Stomach (tissue), 19 donors: ENCODE measurements around the gene ASNSD1. TPM values are rescaled to one million over a fixed set of nuclear protein-coding genes. Genes with fewer than 3 reads are reported as not detected.

ENCODE experiments used
- DNase-seq, 2 donors: peaks; one replicate each; pipeline versions ENCODE4 v3.0.0 to v3.0.0-alpha.2; 2013 to 2019
- H3K27ac ChIP-seq, 5 donors: fragments of 200-600 bp in 4 of 5; sonication (generic) in 4 of 5; one replicate each; pipeline ENCODE4 v1.5.1; 2013 to 2019; ENCODE audit warnings: mild to moderate bottlenecking in 1 of 5, moderate library complexity in 1 of 5
- H3K27me3 ChIP-seq, 3 donors: fragments of 200-600 bp; sonication (generic); one replicate each; pipeline ENCODE4 v1.5.1; 2017 to 2019; ENCODE audit warnings: mixed run types in 1 of 3
- H3K36me3 ChIP-seq, 4 donors: fragments of 200-600 bp; sonication (generic); 1 replicate in 3 of 4; 2 replicates in 1 of 4; pipeline ENCODE4 v1.5.1; 2016 to 2019
- H3K4me1 ChIP-seq, 4 donors: fragments of 200-600 bp; sonication (generic); one replicate each; pipeline ENCODE4 v1.5.1; 2016 to 2019
- H3K4me3 ChIP-seq, 4 donors: fragments of 200-600 bp; sonication (generic) in 3 of 4; one replicate each; pipeline ENCODE4 v1.5.1; 2016 to 2019; ENCODE audit warnings: mild to moderate bottlenecking in 1 of 4
- H3K9me3 ChIP-seq, 4 donors: fragments of 200-600 bp; sonication (generic); one replicate each; pipeline ENCODE4 v1.5.1; 2016 to 2019
- EP300 ChIP-seq: sonication (generic); formaldehyde crosslinking; IDR thresholded peaks from one replicate; pipeline ENCODE4 v1.6.1; 2017; ENCODE audit warnings: antibody characterized with exemption
- POLR2A ChIP-seq, 4 donors: fragments of 450-650 bp; IDR thresholded peaks; one replicate each; pipeline ENCODE4 v1.6.1; 2016; ENCODE audit warnings: antibody characterized with exemption in 4 of 4, control low read depth in 2 of 4, mild to moderate bottlenecking in 1 of 4, moderate library complexity in 1 of 4
- POLR2AphosphoS5 ChIP-seq, 3 donors: sonication (generic); formaldehyde crosslinking; IDR thresholded peaks; one replicate each; pipeline ENCODE4 v1.6.1; 2016; ENCODE audit warnings: antibody characterized with exemption in 3 of 3
- WGBS, 5 donors: extraction: QIAGEN DNeasy Blood & Tissue Kit in 3 of 5; methylation state at CpG; one replicate each; pipeline versions ENCODE4 v1.1.5 to v1.1.7; 2013 to 2018; 5-methylcytosine and 5-hydroxymethylcytosine counted together
- intact Hi-C: fragments of 100-400 bp; cut with DNase I; formaldehyde crosslinking; loops from one replicate; pipeline ENCODE4 v1.15.1; 2023; ENCODE audit warnings: low total_unique reads
- long read RNA-seq, 10 donors: transcript quantifications; one replicate each; lab custom pipeline, GENCODE V29; 2026
- polyA plus RNA-seq, 3 donors: library from polyadenylated mRNA; stranded (reverse); fragments of 200-250 nt; gene quantifications; one replicate each; pipeline ENCODE4 v1.2.3, GENCODE V29; 2013
- total RNA-seq, 5 donors: library from RNA; depleted of rRNA; stranded (reverse); fragments of >200 nt; gene quantifications; one replicate each; pipeline versions ENCODE4 v1.1.0 to v1.2.3, GENCODE V29; 2014 to 2016
- TF ChIP-seq, protein P1 (sequence below), 7 experiments: fragments of 450-650 bp in 4 of 7; fragments of 200-600 bp in 3 of 7; sonication (generic) in 3 of 7; IDR thresholded peaks; one replicate each; pipeline ENCODE4 v1.5.1; 2016 to 2019; ENCODE audit warnings: antibody characterized with exemption in 7 of 7, control low read depth in 2 of 7, mild to moderate bottlenecking in 1 of 7
- donor health status: healthy with polysubstance abuse.
- donor health status: Bipolar disorder and iron deficiency.
- donor health status: healthy.

The ASNSD1 gene
- total RNA-seq (100 to 1,000 TPM in 1 of 5 donors, 10 to 100 TPM in 4; 12.3 to 143 (median 33.3) TPM), polyA plus RNA-seq (10 to 100 TPM; 29.0 to 37.7 (median 37.1) TPM)
- long read RNA-seq, donor 1, partial matches to known transcripts, result 0 of 6 reads
- long read RNA-seq, donor 1, other reads (novel, unspliced or antisense), result 0 of 6 reads
- long read RNA-seq, donor 2, transcript ASNSD1-201 (6 exons, 2,450 nt), result major isoform, 6 of 18 reads
- long read RNA-seq, donor 2, partial matches to known transcripts, result 7 of 18 reads
- long read RNA-seq, donor 2, other reads (novel, unspliced or antisense), result 0 of 18 reads
- long read RNA-seq, donor 3, partial matches to known transcripts, result 0 of 6 reads
- long read RNA-seq, donor 3, other reads (novel, unspliced or antisense), result 0 of 6 reads
- long read RNA-seq, donor 4, partial matches to known transcripts, result 0 of 1 reads
- long read RNA-seq, donor 4, other reads (novel, unspliced or antisense), result 0 of 1 reads
- long read RNA-seq, donor 5, transcript ASNSD1-201 (6 exons, 2,450 nt), result major isoform, 12 of 13 reads
- long read RNA-seq, donor 5, partial matches to known transcripts, result 0 of 13 reads
- long read RNA-seq, donor 5, other reads (novel, unspliced or antisense), result 0 of 13 reads
- long read RNA-seq, donor 6, result 0 reads
- long read RNA-seq, donor 7, partial matches to known transcripts, result 5 of 9 reads
- long read RNA-seq, donor 7, other reads (novel, unspliced or antisense), result 0 of 9 reads
- long read RNA-seq, donor 8, transcript ASNSD1-201 (6 exons, 2,450 nt), result major isoform, 7 of 17 reads
- long read RNA-seq, donor 8, partial matches to known transcripts, result 6 of 17 reads
- long read RNA-seq, donor 8, other reads (novel, unspliced or antisense), result 0 of 17 reads
- long read RNA-seq, donor 9, transcript ASNSD1-209 (4 exons, 581 nt), result major isoform, 5 of 10 reads
- long read RNA-seq, donor 9, transcript ASNSD1-201 (6 exons, 2,450 nt), result major isoform, 5 of 10 reads
- long read RNA-seq, donor 9, partial matches to known transcripts, result 0 of 10 reads
- long read RNA-seq, donor 9, other reads (novel, unspliced or antisense), result 0 of 10 reads
- long read RNA-seq, donor 10, partial matches to known transcripts, result 0 of 4 reads
- long read RNA-seq, donor 10, other reads (novel, unspliced or antisense), result 0 of 4 reads

- DNase-seq, result peak; percentile 100
- Histone ChIP-seq H3K9me3 (no peaks in the 10 kb centered on the region), H3K4me3 (peak within 1 kb of the TSS; percentile 62 to 96 (median 84)), H3K4me1 (peaks cover 19 to 62% (median 38%) of the 10 kb centered on the region in 4 donors), H3K27ac (peak within 1 kb of the TSS; percentile 77 to 96 (median 87)), H3K36me3 (peaks cover 0 to 17% (median 10%) of the 10 kb centered on the region in 4 donors), H3K27me3 (no peaks in the 10 kb centered on the region)
- TF ChIP-seq POLR2A (IDR thresholded peaks at IDR 0.05) (peak in 1 of 4 donors; percentile 67), EP300 (no peak), POLR2AphosphoS5 (IDR thresholded peaks at IDR 0.05) (peak; percentile 89 to 95 (median 95))
- TF ChIP-seq, protein P1, sequence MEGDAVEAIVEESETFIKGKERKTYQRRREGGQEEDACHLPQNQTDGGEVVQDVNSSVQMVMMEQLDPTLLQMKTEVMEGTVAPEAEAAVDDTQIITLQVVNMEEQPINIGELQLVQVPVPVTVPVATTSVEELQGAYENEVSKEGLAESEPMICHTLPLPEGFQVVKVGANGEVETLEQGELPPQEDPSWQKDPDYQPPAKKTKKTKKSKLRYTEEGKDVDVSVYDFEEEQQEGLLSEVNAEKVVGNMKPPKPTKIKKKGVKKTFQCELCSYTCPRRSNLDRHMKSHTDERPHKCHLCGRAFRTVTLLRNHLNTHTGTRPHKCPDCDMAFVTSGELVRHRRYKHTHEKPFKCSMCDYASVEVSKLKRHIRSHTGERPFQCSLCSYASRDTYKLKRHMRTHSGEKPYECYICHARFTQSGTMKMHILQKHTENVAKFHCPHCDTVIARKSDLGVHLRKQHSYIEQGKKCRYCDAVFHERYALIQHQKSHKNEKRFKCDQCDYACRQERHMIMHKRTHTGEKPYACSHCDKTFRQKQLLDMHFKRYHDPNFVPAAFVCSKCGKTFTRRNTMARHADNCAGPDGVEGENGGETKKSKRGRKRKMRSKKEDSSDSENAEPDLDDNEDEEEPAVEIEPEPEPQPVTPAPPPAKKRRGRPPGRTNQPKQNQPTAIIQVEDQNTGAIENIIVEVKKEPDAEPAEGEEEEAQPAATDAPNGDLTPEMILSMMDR (IDR thresholded peaks at IDR 0.05), result peak in 6 of 7 experiments; percentile 87 to 100 (median 94)
- intact Hi-C loops, result no loop called here
- 0 to 1% (median 0%) methylated on average over 29 to 46 of the region's 46 CpGs for WGBS, 5 donors
These were observed at the start of gene ASNSD1 for GRCh38 chr2:189661148-189661956. ASNSD1 (plus strand) TSS chr2:189661459; CDS start chr2:189666133, 4,674 bp downstream.

DNA sequence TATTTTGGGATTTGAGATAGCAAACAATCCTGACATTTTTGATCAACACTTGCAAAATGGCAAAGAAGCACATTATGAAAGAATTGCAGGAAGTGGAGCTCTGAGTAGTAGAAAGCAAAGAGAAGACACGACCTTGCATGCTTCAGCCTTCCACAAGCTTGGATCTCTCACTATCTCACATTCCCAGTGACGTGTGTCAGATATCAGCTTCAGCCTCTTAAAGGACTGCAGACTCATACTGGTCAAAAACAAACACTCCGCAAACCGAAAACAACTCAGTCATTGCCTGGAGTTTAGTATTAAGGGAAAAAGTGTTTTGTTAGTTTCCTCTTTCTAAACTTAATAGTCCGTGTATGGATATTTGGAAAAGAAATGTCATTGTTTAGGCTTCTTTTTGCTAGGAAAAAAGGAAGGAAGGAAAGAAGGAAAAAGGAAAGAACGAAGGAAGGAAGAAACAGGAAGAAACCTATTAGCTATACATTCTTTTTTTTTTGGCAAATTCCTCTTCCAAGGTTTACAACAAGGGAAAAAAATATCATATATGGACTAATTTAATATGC lies 48.1 kb upstream of the ASNSD1 start:
- intact Hi-C loops, result no loop called here
- Histone ChIP-seq H3K4me1 (peaks cover 7 to 35% (median 20%) of the 10 kb centered on the region in 4 donors), H3K9me3 (no peaks in the 10 kb centered on the region), H3K4me3 (peak overlapping the region; percentile 2 to 21 (median 9)), H3K27ac (peak overlapping the region in 4 of 5 donors; percentile 12 to 82 (median 51)), H3K36me3 (no peaks in the 10 kb centered on the region), H3K27me3 (no peaks in the 10 kb centered on the region)
- 8 to 11% (median 9%) methylated on average over 6 of the region's 6 CpGs for WGBS, 5 donors
- TF ChIP-seq POLR2AphosphoS5 (IDR thresholded peaks at IDR 0.05) (peak in 2 of 3 donors; percentile 66 to 85), EP300 (no peak), POLR2A (IDR thresholded peaks at IDR 0.05) (no peak)
- TF ChIP-seq, protein P1 (IDR thresholded peaks at IDR 0.05), result no peak
- peak in 1 of 2 donors; percentile 79 for DNase-seq

DNA sequence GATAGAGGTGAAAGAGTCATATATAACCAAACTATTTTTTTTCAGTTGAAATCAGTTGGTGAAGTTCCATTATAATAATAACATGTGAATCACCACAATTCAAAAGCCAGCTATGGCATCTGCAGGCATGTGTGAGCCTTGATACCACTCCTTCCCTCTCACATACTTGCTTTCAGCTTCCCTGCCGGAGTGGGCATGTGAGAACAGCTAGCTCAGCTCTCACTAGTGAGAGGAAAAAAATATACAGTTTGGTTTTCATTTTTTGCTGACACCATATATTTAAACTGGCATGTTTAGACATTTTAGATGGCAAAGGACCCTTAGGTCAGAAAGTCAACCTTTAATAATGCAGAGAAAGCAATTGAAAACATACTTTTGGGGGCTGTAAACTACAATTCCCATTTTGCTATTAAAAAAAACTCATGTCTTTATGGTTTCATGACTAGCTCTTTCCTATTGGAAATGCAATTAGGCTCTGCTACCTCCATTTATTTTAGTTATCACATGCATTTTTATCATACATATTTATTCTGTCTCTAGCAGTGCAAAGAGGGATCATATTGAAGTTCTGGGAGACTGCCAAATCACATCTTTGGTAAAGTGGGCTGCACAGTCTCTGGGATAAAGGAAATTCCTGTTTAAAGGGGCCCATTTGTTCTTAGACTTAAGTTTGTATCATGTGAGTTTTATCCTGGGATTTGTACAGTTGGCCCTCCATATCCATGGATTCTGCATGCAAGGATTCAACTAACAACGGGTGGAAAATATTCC lies 47.4 kb upstream of the ASNSD1 start:
- Histone ChIP-seq H3K36me3 (no peaks in the 10 kb centered on the region), H3K9me3 (no peaks in the 10 kb centered on the region), H3K4me1 (peaks cover 7 to 32% (median 20%) of the 10 kb centered on the region in 4 donors), H3K27me3 (no peaks in the 10 kb centered on the region), H3K4me3 (peak overlapping the region in 2 of 4 donors; percentile 3 to 15), H3K27ac (peak overlapping the region; percentile 12 to 82 (median 63))
- TF ChIP-seq, protein P1 (IDR thresholded peaks at IDR 0.05), result no peak
- TF ChIP-seq EP300 (no peak), POLR2A (IDR thresholded peaks at IDR 0.05) (no peak), POLR2AphosphoS5 (IDR thresholded peaks at IDR 0.05) (no peak)
- 36 to 61% (median 41%) methylated on average over 2 of the region's 2 CpGs for WGBS, 5 donors
- peak in 1 of 2 donors; percentile 51 for DNase-seq
- intact Hi-C loops, result no loop called here
